Endothelial cell of umbilical vein (primary cell): Measurements from ENCODE around the gene HPRT1. TPM values are rescaled to one million over a fixed set of nuclear protein-coding genes. Genes with fewer than 3 reads are reported as not detected.

Experiments
- BruUV-seq: library from RNA; stranded (reverse); fragments of 400-500 nt; replicated peaks from 2 replicates; lab custom pipeline; 2021; lab: Mats Ljungman, UMichigan
- CTCF ChIA-PET: fragments of 300-600, 350-600 bp; sonication (Branson Sonifier 250); formaldehyde crosslinking; loops from one replicate; lab custom pipeline; 2021; ENCODE audit warnings: antibody characterized with exemption, inconsistent platforms; lab: Charles Lee
- POLR2A ChIA-PET: fragments of 300-600, 350-600 bp; sonication (Branson Sonifier 250); formaldehyde crosslinking; loops from one replicate; lab custom pipeline; 2021; ENCODE audit warnings: antibody characterized with exemption, inconsistent platforms; lab: Charles Lee
- DNase-seq: peaks from one replicate; pipeline ENCODE4 v3.0.0-alpha.2; 2011; ENCODE audit warnings: low read depth, low spot score
- FAIRE-seq: peaks from 2 replicates; lab custom pipeline; 2011; peaks lifted over from hg19 to GRCh38; lab: Jason Lieb, UNC
- H2AFZ ChIP-seq: 2 replicates; pipeline ENCODE4 v1.6.0; 2012; ENCODE audit warnings: low read depth, low read length, control low read depth, inconsistent platforms
- H3K27ac ChIP-seq: 2 replicates; pipeline ENCODE4 v1.5.1; 2011; ENCODE audit warnings: low read depth, mild to moderate bottlenecking, control low read depth, low read length, moderate library complexity; ENCODE audit not compliant: insufficient read depth
- H3K27me3 ChIP-seq, 2 experiments: 2 replicates each; pipeline versions ENCODE4 v1.6.0 to v1.6.1; 2011; ENCODE audit warnings: low read length in 2 of 2, mixed read lengths in 1 of 2; ENCODE audit not compliant: control insufficient read depth in 2 of 2, insufficient read depth in 2 of 2
- H3K36me3 ChIP-seq, 2 experiments: 2 replicates in 1 of 2; 3 replicates in 1 of 2; pipeline ENCODE4 v1.5.1; 2011; ENCODE audit warnings: low read length in 2 of 2, mild to moderate bottlenecking in 1 of 2, moderate library complexity in 1 of 2; ENCODE audit not compliant: control insufficient read depth in 2 of 2, insufficient read depth in 2 of 2; ENCODE audit errors: extremely low read depth in 1 of 2
- H3K4me1 ChIP-seq: 3 replicates; pipeline ENCODE4 v1.5.1; 2011; ENCODE audit warnings: mild to moderate bottlenecking, low read length; ENCODE audit not compliant: control insufficient read depth, insufficient read depth; ENCODE audit errors: extremely low read depth
- H3K4me2 ChIP-seq: 2 replicates; pipeline ENCODE4 v1.6.1; 2011; ENCODE audit warnings: low read length, control low read depth, mixed read lengths; ENCODE audit not compliant: insufficient read depth
- H3K4me3 ChIP-seq, 3 experiments: fragments of 200-600 bp in 1 of 3; sonication (generic), shearing (Covaris generic) in 1 of 3; replicated peaks in 1 of 3; 2 replicates each; pipeline ENCODE4 v1.5.1; 2011 to 2016; ENCODE audit warnings: control low read depth in 3 of 3, low read length in 3 of 3, mild to moderate bottlenecking in 2 of 3, inconsistent platforms in 1 of 3, low read depth in 1 of 3, moderate library complexity in 1 of 3; ENCODE audit not compliant: insufficient read depth in 1 of 3
- H3K79me2 ChIP-seq: 2 replicates; pipeline ENCODE4 v1.6.0; 2012; ENCODE audit warnings: low read length, inconsistent platforms; ENCODE audit not compliant: control insufficient read depth, insufficient read depth
- H3K9ac ChIP-seq: replicated peaks from 2 replicates; pipeline ENCODE3; 2011; ENCODE audit warnings: low read length, control low read depth; ENCODE audit not compliant: insufficient read depth; ENCODE audit errors: extremely low read depth
- H3K9me1 ChIP-seq: replicated peaks from 3 replicates; pipeline ENCODE4 v1.6.0; 2011; ENCODE audit warnings: mild to moderate bottlenecking, low read length; ENCODE audit not compliant: control insufficient read depth, insufficient read depth; ENCODE audit errors: extremely low read depth
- H3K9me3 ChIP-seq: replicated peaks from 2 replicates; pipeline ENCODE4 v1.5.1; 2012; ENCODE audit warnings: low read length, inconsistent platforms; ENCODE audit not compliant: control insufficient read depth, insufficient read depth
- H4K20me1 ChIP-seq: replicated peaks from 2 replicates; pipeline ENCODE3; 2011; ENCODE audit warnings: mild to moderate bottlenecking, low read length; ENCODE audit not compliant: control insufficient read depth, insufficient read depth; ENCODE audit errors: extremely low read depth
- EZH2 ChIP-seq: IDR thresholded peaks from 2 replicates; pipeline ENCODE4 v1.6.1; 2012; ENCODE audit warnings: borderline replicate concordance, low read depth, mild to moderate bottlenecking, moderate library complexity, low read length, inconsistent platforms; ENCODE audit not compliant: severe bottlenecking
- FOS ChIP-seq: IDR thresholded peaks from 2 replicates; pipeline ENCODE4 v1.6.1; 2011; ENCODE audit warnings: mild to moderate bottlenecking, low read length, moderate library complexity, borderline replicate concordance; ENCODE audit not compliant: insufficient read depth
- GATA2 ChIP-seq: IDR thresholded peaks from 2 replicates; pipeline ENCODE4 v1.7.0; 2011; ENCODE audit warnings: low read depth, mild to moderate bottlenecking, moderate library complexity, mixed read lengths, low read length; ENCODE audit not compliant: insufficient read length, insufficient read depth
- JUN ChIP-seq: IDR thresholded peaks from 2 replicates; pipeline ENCODE4 v1.6.1; 2011; ENCODE audit warnings: borderline replicate concordance, low read depth; ENCODE audit not compliant: insufficient read length, insufficient read depth
- MAX ChIP-seq: IDR thresholded peaks from 2 replicates; pipeline ENCODE4 v1.6.1; 2011; ENCODE audit not compliant: insufficient read depth, insufficient read length
- MYC ChIP-seq: IDR thresholded peaks from one replicate; pipeline ENCODE4 v1.6.1; 2011; ENCODE audit warnings: mild to moderate bottlenecking, low read depth, low read length
- POLR2A ChIP-seq: IDR thresholded peaks from 2 replicates; pipeline ENCODE4 v1.6.1; 2012; ENCODE audit warnings: low read depth, mild to moderate bottlenecking, control low read depth, low read length
- POLR2AphosphoS5 ChIP-seq: IDR thresholded peaks from 2 replicates; pipeline ENCODE4 v1.6.1; 2012; ENCODE audit warnings: low read depth, mild to moderate bottlenecking, control low read depth, low read length, moderate library complexity; ENCODE audit not compliant: insufficient read depth
- dilution Hi-C: fragments of 300-500 bp; cut with MboI; formaldehyde crosslinking; loops from one replicate; pipeline ENCODE4 v1.15.0; 2019; ENCODE audit warnings: low sequenced_read_pairs; ENCODE audit not compliant: extremely low pct_ligation_motif_present
- intact Hi-C: fragments of 100-400 bp; cut with micrococcal nuclease; formaldehyde crosslinking; loops from one replicate; pipeline ENCODE4 v1.10.0; 2022
- polyA plus RNA-seq, 4 experiments: library from polyadenylated mRNA; depleted of rRNA in 3 of 4; stranded (reverse) in 3 of 4; unstranded in 1 of 4; fragments of >200 nt; gene quantifications; 2 replicates each; pipeline versions ENCODE4 v1.2.1 to v1.2.3, GENCODE V29; 2011 to 2012; ENCODE audit warnings: missing spikeins in 1 of 4
- total RNA-seq: library from RNA; stranded (reverse); gene quantifications from 2 replicates; pipeline ENCODE4 v1.2.3, GENCODE V29; 2021
- TF ChIP-seq, protein P1 (sequence below), 2 donors: IDR thresholded peaks; 1 replicate in 1 of 2; 2 replicates in 1 of 2; pipeline ENCODE4 v1.5.1; 2011; ENCODE audit warnings: low read length in 2 of 2, mild to moderate bottlenecking in 2 of 2, moderate library complexity in 2 of 2, control low read depth in 1 of 2, inconsistent platforms in 1 of 2, low read depth in 1 of 2; ENCODE audit not compliant: insufficient read depth in 1 of 2; ENCODE audit errors: extremely low read depth in 1 of 2

Gene HPRT1
- total and polyA plus RNA-seq, 2 donors (not counting 3 experiments of a cell fraction or from before 2014, with no cell fraction given) = 19.2 to 51.0 TPM

- intact Hi-C loops = no loop called here
These were observed 84.2 kb downstream of the HPRT1 start for GRCh38 chrX:134544135-134544512.

More at GRCh38 chrX:134544135-134544512, 84.2 kb downstream of the HPRT1 start:
- Histone ChIP-seq H3K4me2 (no peak overlapping the region), H3K9ac (no peak overlapping the region), H3K36me3 (peaks cover 0 to 8% of the 10 kb centered on the region in 2 experiments), H3K9me3 (no peaks in the 10 kb centered on the region), H3K27me3 (no peaks in the 10 kb centered on the region), H3K27ac (no peak overlapping the region), H4K20me1 (no peaks in the 10 kb centered on the region), H3K4me3 (no peak overlapping the region), H2AFZ (no peak overlapping the region), H3K4me1 (peaks cover 29% of the 10 kb centered on the region), H3K79me2 (peaks cover 19% of the 10 kb centered on the region), H3K9me1 (no peaks in the 10 kb centered on the region)
- TF ChIP-seq FOS (no peak), POLR2A (no peak), MYC (no peak), EZH2 (no peak), MAX (no peak), GATA2 (no peak), POLR2AphosphoS5 (no peak), JUN (no peak)
- TF ChIP-seq, protein P1, sequence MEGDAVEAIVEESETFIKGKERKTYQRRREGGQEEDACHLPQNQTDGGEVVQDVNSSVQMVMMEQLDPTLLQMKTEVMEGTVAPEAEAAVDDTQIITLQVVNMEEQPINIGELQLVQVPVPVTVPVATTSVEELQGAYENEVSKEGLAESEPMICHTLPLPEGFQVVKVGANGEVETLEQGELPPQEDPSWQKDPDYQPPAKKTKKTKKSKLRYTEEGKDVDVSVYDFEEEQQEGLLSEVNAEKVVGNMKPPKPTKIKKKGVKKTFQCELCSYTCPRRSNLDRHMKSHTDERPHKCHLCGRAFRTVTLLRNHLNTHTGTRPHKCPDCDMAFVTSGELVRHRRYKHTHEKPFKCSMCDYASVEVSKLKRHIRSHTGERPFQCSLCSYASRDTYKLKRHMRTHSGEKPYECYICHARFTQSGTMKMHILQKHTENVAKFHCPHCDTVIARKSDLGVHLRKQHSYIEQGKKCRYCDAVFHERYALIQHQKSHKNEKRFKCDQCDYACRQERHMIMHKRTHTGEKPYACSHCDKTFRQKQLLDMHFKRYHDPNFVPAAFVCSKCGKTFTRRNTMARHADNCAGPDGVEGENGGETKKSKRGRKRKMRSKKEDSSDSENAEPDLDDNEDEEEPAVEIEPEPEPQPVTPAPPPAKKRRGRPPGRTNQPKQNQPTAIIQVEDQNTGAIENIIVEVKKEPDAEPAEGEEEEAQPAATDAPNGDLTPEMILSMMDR (IDR thresholded peaks at IDR 0.05; ENCODE audit: extremely low read depth in 1 of 2, insufficient read depth in 1 of 2, low read depth in 1 of 2, low read length in 2 of 2) = no peak
- ChIA-PET POLR2A (no interaction called here), CTCF (interaction anchor here (1.1 kb wide), 1 partner anchor 23 kb away, joined by 5 read pairs; no protein-coding TSS in a partner anchor)
- no TSS peak for BruUV-seq
- no peak for FAIRE-seq
- dilution Hi-C loops = no loop called here
- no peak for DNase-seq
